ENCODE measurements around the gene IL1R1. TPM values are rescaled to one million over a fixed set of nuclear protein-coding genes. Genes with fewer than 3 reads are reported as not detected.
A peak's percentile ranks its signal among the peaks of the same experiment; 100 is the strongest.

IL1R1 gene
- total RNA-seq, 1 experiment from 2014 or later, result 23.5 TPM

GRCh38 chr2:102158011-102158755, 15.6 kb downstream of the IL1R1 start:
- no peaks in the 10 kb centered on the region for H3K27me3 Mint-ChIP-seq (ENCODE audit: insufficient read depth, unreplicated experiment)
- no TSS peak for BruUV-seq (replicated peaks)
- DNase-seq, result no peak
- H3K4me1 Mint-ChIP-seq (ENCODE audit: low read depth, unreplicated experiment), result peaks cover 52% of the 10 kb centered on the region
- H3K4me1 ChIP-seq, result peaks cover 60% of the 10 kb centered on the region
- H3K27me3 ChIP-seq (replicated peaks; ENCODE audit: control insufficient read depth, insufficient read depth, low read length), result no peaks in the 10 kb centered on the region
- H3K36me3 ChIP-seq (ENCODE audit: control insufficient read depth, insufficient read depth, low read length), result peaks cover 4% of the 10 kb centered on the region
- peaks cover 23% of the 10 kb centered on the region for H3K9me3 Mint-ChIP-seq (ENCODE audit: unreplicated experiment)
- no peak overlapping the region for H3K4me3 Mint-ChIP-seq (ENCODE audit: unreplicated experiment)
- intact Hi-C loops (cut with micrococcal nuclease; ENCODE audit: unreplicated experiment), result no loop called here
- TF ChIP-seq, protein P1, sequence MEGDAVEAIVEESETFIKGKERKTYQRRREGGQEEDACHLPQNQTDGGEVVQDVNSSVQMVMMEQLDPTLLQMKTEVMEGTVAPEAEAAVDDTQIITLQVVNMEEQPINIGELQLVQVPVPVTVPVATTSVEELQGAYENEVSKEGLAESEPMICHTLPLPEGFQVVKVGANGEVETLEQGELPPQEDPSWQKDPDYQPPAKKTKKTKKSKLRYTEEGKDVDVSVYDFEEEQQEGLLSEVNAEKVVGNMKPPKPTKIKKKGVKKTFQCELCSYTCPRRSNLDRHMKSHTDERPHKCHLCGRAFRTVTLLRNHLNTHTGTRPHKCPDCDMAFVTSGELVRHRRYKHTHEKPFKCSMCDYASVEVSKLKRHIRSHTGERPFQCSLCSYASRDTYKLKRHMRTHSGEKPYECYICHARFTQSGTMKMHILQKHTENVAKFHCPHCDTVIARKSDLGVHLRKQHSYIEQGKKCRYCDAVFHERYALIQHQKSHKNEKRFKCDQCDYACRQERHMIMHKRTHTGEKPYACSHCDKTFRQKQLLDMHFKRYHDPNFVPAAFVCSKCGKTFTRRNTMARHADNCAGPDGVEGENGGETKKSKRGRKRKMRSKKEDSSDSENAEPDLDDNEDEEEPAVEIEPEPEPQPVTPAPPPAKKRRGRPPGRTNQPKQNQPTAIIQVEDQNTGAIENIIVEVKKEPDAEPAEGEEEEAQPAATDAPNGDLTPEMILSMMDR (IDR thresholded peaks at IDR 0.05; ENCODE audit: insufficient read depth in 1 of 2, low read depth in 1 of 2, low read length in 1 of 2, severe bottlenecking in 1 of 2, unreplicated experiment in 1 of 2), result no peak
- POLR2A ChIA-PET, result no interaction called here
- CTCF ChIA-PET, result no interaction called here
- no peak overlapping the region for H3K4me3 ChIP-seq (ENCODE audit: low read depth, low read length)
- peaks cover 11% of the 10 kb centered on the region; the same call in 1 of the 2 replicates for H3K9me3 ChIP-seq
- H3K36me3 Mint-ChIP-seq (ENCODE audit: insufficient read depth, unreplicated experiment), result peaks cover 46% of the 10 kb centered on the region
- peak overlapping the region; percentile 12 for H3K27ac Mint-ChIP-seq (ENCODE audit: unreplicated experiment)

DNA sequence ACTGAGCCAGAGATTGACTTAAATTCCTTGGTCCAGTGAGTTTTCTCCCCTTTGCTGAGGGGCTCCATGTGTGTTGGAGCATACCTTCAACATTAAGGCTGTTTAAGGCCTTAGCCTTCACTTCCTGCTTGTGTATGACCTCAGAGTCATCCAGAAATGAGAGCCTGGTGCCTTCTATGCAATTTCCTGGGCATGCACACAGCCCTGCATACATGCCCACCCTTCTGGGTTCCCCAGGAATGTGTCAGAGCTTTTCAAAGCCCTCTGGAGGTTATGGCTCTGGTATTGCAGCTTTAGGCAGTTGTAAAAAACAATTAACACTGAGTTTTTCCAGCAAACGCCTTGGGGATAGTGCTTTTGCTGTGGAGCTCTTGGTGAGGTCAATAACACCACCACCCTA, 16.7 kb downstream of the IL1R1 start:
- no peak overlapping the region for H3K4me3 ChIP-seq (ENCODE audit: low read depth, low read length)
- POLR2A ChIA-PET, result interaction anchor here (0.5 to 0.6 kb wide), 2 partner anchors 23 to 90 kb away, joined by 3 read pairs; no protein-coding TSS in a partner anchor
- intact Hi-C loops (cut with micrococcal nuclease; ENCODE audit: unreplicated experiment), result no loop called here
- no peaks in the 10 kb centered on the region for H3K27me3 ChIP-seq (replicated peaks; ENCODE audit: control insufficient read depth, insufficient read depth, low read length)
- Mint-ChIP-seq H3K4me1 (ENCODE audit: low read depth, unreplicated experiment) (peaks cover 41% of the 10 kb centered on the region), H3K36me3 (ENCODE audit: insufficient read depth, unreplicated experiment) (peaks cover 40% of the 10 kb centered on the region), H3K27ac (ENCODE audit: unreplicated experiment) (no peak overlapping the region), H3K27me3 (ENCODE audit: insufficient read depth, unreplicated experiment) (no peaks in the 10 kb centered on the region), H3K9me3 (ENCODE audit: unreplicated experiment) (peaks cover 15% of the 10 kb centered on the region), H3K4me3 (ENCODE audit: unreplicated experiment) (no peak overlapping the region)
- CTCF ChIA-PET, result interaction anchor here (1.1 to 1.2 kb wide), 2 partner anchors 81 to 139 kb away, joined by 3 read pairs; no protein-coding TSS in a partner anchor
- TF ChIP-seq, protein P1 (IDR thresholded peaks at IDR 0.05; ENCODE audit: insufficient read depth in 1 of 2, low read depth in 1 of 2, low read length in 1 of 2, severe bottlenecking in 1 of 2, unreplicated experiment in 1 of 2), result no peak
- DNase-seq, result no peak
- H3K36me3 ChIP-seq (ENCODE audit: control insufficient read depth, insufficient read depth, low read length), result peaks cover 1% of the 10 kb centered on the region
- BruUV-seq (replicated peaks), result no TSS peak
- H3K9me3 ChIP-seq, result peaks cover 11% of the 10 kb centered on the region; the same call in 1 of the 2 replicates
- H3K4me1 ChIP-seq, result peaks cover 55% of the 10 kb centered on the region

DNA sequence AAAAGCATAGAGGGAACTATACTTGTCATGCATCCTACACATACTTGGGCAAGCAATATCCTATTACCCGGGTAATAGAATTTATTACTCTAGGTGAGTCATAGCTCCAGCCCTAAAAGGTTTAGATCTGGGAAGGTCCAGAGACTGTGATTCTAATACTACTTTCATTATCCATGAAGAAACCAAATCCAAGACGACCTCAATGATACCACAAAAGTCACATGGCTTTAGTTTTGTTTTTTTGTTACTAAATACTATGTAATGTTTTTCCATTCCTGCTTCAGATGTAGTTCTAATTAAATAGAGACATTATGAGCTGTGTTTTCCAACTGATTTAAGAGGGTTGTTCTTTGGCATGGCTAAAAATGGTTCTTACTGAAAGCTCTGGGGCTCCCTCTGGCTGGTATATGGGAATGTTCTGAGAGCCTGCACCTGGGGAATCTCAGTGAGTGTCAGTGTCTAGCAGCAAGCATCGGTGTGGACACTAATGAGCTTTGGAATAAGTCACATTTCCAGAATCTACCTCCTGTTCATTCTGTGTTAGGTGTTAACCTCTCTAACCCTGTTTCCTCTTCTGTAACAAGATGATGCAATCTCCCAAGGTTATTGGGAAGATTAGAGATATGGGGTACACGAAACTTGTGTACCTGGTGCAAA, 23.8 kb downstream of the IL1R1 start:
- no TSS peak for BruUV-seq (replicated peaks)
- intact Hi-C loops (cut with micrococcal nuclease; ENCODE audit: unreplicated experiment), result loop anchor here (1.0 kb wide), 3 partner anchors 74 to 282 kb away; no protein-coding TSS in a partner anchor
- H3K9me3 ChIP-seq, result no peaks in the 10 kb centered on the region
- Mint-ChIP-seq H3K27me3 (ENCODE audit: insufficient read depth, unreplicated experiment) (no peaks in the 10 kb centered on the region), H3K9me3 (ENCODE audit: unreplicated experiment) (no peaks in the 10 kb centered on the region), H3K27ac (ENCODE audit: unreplicated experiment) (no peak overlapping the region), H3K36me3 (ENCODE audit: insufficient read depth, unreplicated experiment) (peaks cover 9% of the 10 kb centered on the region), H3K4me3 (ENCODE audit: unreplicated experiment) (no peak overlapping the region), H3K4me1 (ENCODE audit: low read depth, unreplicated experiment) (peaks cover 2% of the 10 kb centered on the region)
- TF ChIP-seq, protein P1 (IDR thresholded peaks at IDR 0.05; ENCODE audit: insufficient read depth in 1 of 2, low read depth in 1 of 2, low read length in 1 of 2, severe bottlenecking in 1 of 2, unreplicated experiment in 1 of 2), result peak; percentile 60 to 80
- ChIA-PET POLR2A (interaction anchor here (1.1 kb wide), 1 partner anchor 167 kb away, joined by 3 read pairs; no protein-coding TSS in a partner anchor), CTCF (interaction anchor here (0.5 to 2.9 kb wide), 16 partner anchors 9 to 282 kb away, joined by 3 to 41 read pairs (median 4); partner anchors contain the start of gene IL1R1)
- H3K27me3 ChIP-seq (replicated peaks; ENCODE audit: control insufficient read depth, insufficient read depth, low read length), result no peaks in the 10 kb centered on the region
- peaks cover 11% of the 10 kb centered on the region for H3K4me1 ChIP-seq
- H3K4me3 ChIP-seq (ENCODE audit: low read depth, low read length), result no peak overlapping the region
- DNase-seq, result peak in 1 of 2 experiments; percentile 58
- no peaks in the 10 kb centered on the region for H3K36me3 ChIP-seq (ENCODE audit: control insufficient read depth, insufficient read depth, low read length)
